Common myeloid progenitor, CD34-positive (primary cell): Measurements from ENCODE around the gene MLX.
"Not testable (repeated sequence)": the region's sequence is repeated elsewhere in the genome, so short reads cannot be mapped to it uniquely, and the experiment has no call there.

ENCODE experiments used
- CTCF ChIA-PET: fragments of 350-600 bp; sonication (Branson Sonifier 250); formaldehyde crosslinking; loops from one replicate; lab custom pipeline; 2021; ENCODE audit warnings: antibody characterized with exemption; lab: Charles Lee
- POLR2A ChIA-PET: fragments of 350-600 bp; sonication (Branson Sonifier 250); formaldehyde crosslinking; loops from one replicate; lab custom pipeline; 2021; ENCODE audit warnings: antibody characterized with exemption; lab: Charles Lee
- DNase-seq, 3 donors: peaks; one replicate each; pipeline versions ENCODE4 v3.0.0 to v3.0.0-alpha.2; 2013
- H3K27ac ChIP-seq, 2 experiments: 1 replicate in 1 of 2; 2 replicates in 1 of 2; pipeline ENCODE4 v1.7.0; 2013; ENCODE audit warnings: inconsistent platforms in 2 of 2, low read length in 2 of 2, mild to moderate bottlenecking in 2 of 2, low read depth in 1 of 2, moderate library complexity in 1 of 2; ENCODE audit not compliant: severe bottlenecking in 2 of 2, insufficient read depth in 1 of 2, poor library complexity in 1 of 2
- H3K27me3 ChIP-seq, 5 experiments: replicated peaks in 2 of 5; 1 replicate in 3 of 5; 2 replicates in 2 of 5; pipeline versions ENCODE4 v1.6.1 to v1.7.0; 2013; ENCODE audit warnings: low read length in 4 of 5, mild to moderate bottlenecking in 2 of 5, moderate library complexity in 2 of 5, inconsistent platforms in 1 of 5; ENCODE audit not compliant: insufficient read depth in 5 of 5, control insufficient read depth in 4 of 5
- H3K36me3 ChIP-seq, 4 experiments: 1 replicate in 2 of 4; 2 replicates in 2 of 4; pipeline versions ENCODE4 v1.6.1 to v1.7.0; 2013; ENCODE audit warnings: low read length in 3 of 4, control low read depth in 1 of 4, mild to moderate bottlenecking in 1 of 4; ENCODE audit not compliant: control insufficient read depth in 4 of 4, insufficient read depth in 4 of 4
- H3K4me1 ChIP-seq, 4 experiments: 1 replicate in 3 of 4; 2 replicates in 1 of 4; pipeline versions ENCODE4 v1.6.1 to v1.7.1; 2013; ENCODE audit warnings: low read length in 3 of 4, mild to moderate bottlenecking in 3 of 4, control low read depth in 1 of 4, inconsistent platforms in 1 of 4, moderate library complexity in 1 of 4; ENCODE audit not compliant: control insufficient read depth in 4 of 4, insufficient read depth in 4 of 4; ENCODE audit errors: control extremely low read depth in 1 of 4
- H3K4me3 ChIP-seq, 7 experiments: 1 replicate in 4 of 7; 2 replicates in 3 of 7; pipeline versions ENCODE4 v1.5.1 to v1.7.0; 2013; ENCODE audit warnings: mild to moderate bottlenecking in 7 of 7, low read length in 6 of 7, moderate library complexity in 6 of 7, inconsistent platforms in 2 of 7, low read depth in 2 of 7, control low read depth in 1 of 7; ENCODE audit not compliant: insufficient read depth in 4 of 7, control insufficient read depth in 1 of 7; ENCODE audit errors: extremely low read depth in 1 of 7
- H3K9me3 ChIP-seq, 5 experiments: 1 replicate in 4 of 5; 2 replicates in 1 of 5; pipeline versions ENCODE4 v1.6.1 to v1.7.1; 2013; ENCODE audit warnings: low read length in 4 of 5, mild to moderate bottlenecking in 2 of 5, inconsistent platforms in 1 of 5, low read depth in 1 of 5, moderate library complexity in 1 of 5; ENCODE audit not compliant: control insufficient read depth in 4 of 5, insufficient read depth in 2 of 5; ENCODE audit errors: control extremely low read depth in 1 of 5
- WGBS: methylation state at CpG from one replicate; pipeline ENCODE4 v1.1.5; 2013; ENCODE audit not compliant: insufficient coverage; 5-methylcytosine and 5-hydroxymethylcytosine counted together

The MLX gene

GRCh38 chr17:42541041-42541833, 25.7 kb upstream of the MLX start:
- H3K9me3 ChIP-seq = no peaks in the 10 kb centered on the region
- POLR2A ChIA-PET = no interaction called here
- no peak overlapping the region for H3K4me3 ChIP-seq
- H3K36me3 ChIP-seq = peaks cover 0 to 59% (median 41%) of the 10 kb centered on the region in 4 experiments
- H3K4me1 ChIP-seq = peaks cover 0 to 15% (median 11%) of the 10 kb centered on the region in 4 experiments
- H3K27me3 ChIP-seq = no peaks in the 10 kb centered on the region
- no peak for DNase-seq
- CTCF ChIA-PET = interaction anchor here (1.2 to 1.5 kb wide), 2 partner anchors 13 to 27 kb away, joined by 3 to 4 read pairs; no protein-coding TSS in a partner anchor
- H3K27ac ChIP-seq = no peak overlapping the region
- 91% methylated on average over 17 of the region's 17 CpGs for WGBS

- POLR2A ChIA-PET = no interaction called here
- Histone ChIP-seq H3K4me1 (peaks cover 0 to 5% (median 2%) of the 10 kb centered on the region in 4 experiments), H3K36me3 (peaks cover 0 to 52% (median 41%) of the 10 kb centered on the region in 4 experiments), H3K27ac (no peak overlapping the region), H3K27me3 (no peaks in the 10 kb centered on the region), H3K9me3 (no peaks in the 10 kb centered on the region), H3K4me3 (no peak overlapping the region)
- DNase-seq = no peak
- CTCF ChIA-PET = interaction anchor here (1.0 kb wide), 1 partner anchor 16 kb away, joined by 3 read pairs; no protein-coding TSS in a partner anchor
- WGBS = 97% methylated on average over 37 of the region's 39 CpGs
These were observed 23.5 kb upstream of the MLX start for GRCh38 chr17:42543190-42544079.

GRCh38 chr17:42544874-42545283, 22.0 kb upstream of the MLX start:
- H3K36me3 ChIP-seq = peaks cover 0 to 39% (median 32%) of the 10 kb centered on the region in 4 experiments
- no peak for DNase-seq
- no peaks in the 10 kb centered on the region for H3K9me3 ChIP-seq
- 79% methylated on average over 6 of the region's 8 CpGs for WGBS
- no peaks in the 10 kb centered on the region for H3K27me3 ChIP-seq
- H3K4me1 ChIP-seq = peaks cover 0 to 9% (median 5%) of the 10 kb centered on the region in 4 experiments
- ChIA-PET CTCF (interaction anchor here (1.0 kb wide), 1 partner anchor 9 kb away, joined by 3 read pairs; no protein-coding TSS in a partner anchor), POLR2A (no interaction called here)
- no peak overlapping the region for H3K4me3 ChIP-seq
- no peak overlapping the region for H3K27ac ChIP-seq

GRCh38 chr17:42545755-42546505, 21.0 kb upstream of the MLX start:
- CTCF ChIA-PET, H3K4me3 ChIP-seq, POLR2A ChIA-PET, H3K4me1 ChIP-seq, H3K27me3 ChIP-seq, H3K27ac ChIP-seq, H3K9me3 ChIP-seq, DNase-seq: not testable (repeated sequence)
- WGBS = 100% methylated on average over 1 of the region's 9 CpGs
- peaks cover 0 to 35% (median 28%) of the 10 kb centered on the region in 4 experiments for H3K36me3 ChIP-seq

GRCh38 chr17:42547001-42547461, 19.9 kb upstream of the MLX start:
- ChIA-PET CTCF (interaction anchor here (2.8 kb wide), 1 partner anchor 31 kb away, joined by 7 read pairs; no protein-coding TSS in a partner anchor), POLR2A (no interaction called here)
- Histone ChIP-seq H3K9me3 (no peaks in the 10 kb centered on the region), H3K4me3 (no peak overlapping the region), H3K27me3 (no peaks in the 10 kb centered on the region), H3K4me1 (peaks cover 0 to 9% (median 5%) of the 10 kb centered on the region in 4 experiments), H3K36me3 (peaks cover 0 to 27% (median 20%) of the 10 kb centered on the region in 4 experiments), H3K27ac (no peak overlapping the region)
- DNase-seq = no peak
- WGBS = 97% methylated on average over 12 of the region's 23 CpGs

- DNase-seq = no peak
- no peak overlapping the region for H3K4me3 ChIP-seq
- no peak overlapping the region for H3K27ac ChIP-seq
- peaks cover 0 to 9% (median 5%) of the 10 kb centered on the region in 4 experiments for H3K4me1 ChIP-seq
- POLR2A ChIA-PET = no interaction called here
- WGBS = 95% methylated on average over 14 of the region's 14 CpGs
- H3K9me3 ChIP-seq = no peaks in the 10 kb centered on the region
- H3K27me3 ChIP-seq = no peaks in the 10 kb centered on the region
- peaks cover 0 to 21% (median 15%) of the 10 kb centered on the region in 4 experiments for H3K36me3 ChIP-seq
- CTCF ChIA-PET = interaction anchor here (1.1 to 2.8 kb wide), 4 partner anchors 11 to 31 kb away, joined by 3 to 11 read pairs (median 6); partner anchors contain the start of gene NAGLU
These were observed 19.2 kb upstream of the MLX start for GRCh38 chr17:42547698-42548069.
